IgD-negative memory B cell (primary cell): Measurements from ENCODE around the gene INVS. TPM values are rescaled to one million over a fixed set of nuclear protein-coding genes. Genes with fewer than 3 reads are reported as not detected.
A peak's percentile ranks its signal among the peaks of the same experiment; 100 is the strongest.
"Not testable (repeated sequence)": the region's sequence is repeated elsewhere in the genome, so short reads cannot be mapped to it uniquely, and the experiment has no call there.

Source experiments
- H3K27ac Mint-ChIP-seq, 3 donors: one replicate each; pipeline ENCODE4 v1.8.0; 2020 to 2022; ENCODE audit warnings: mild to moderate bottlenecking in 3 of 3, mixed read lengths in 3 of 3, moderate library complexity in 1 of 3
- H3K27me3 Mint-ChIP-seq: one replicate; pipeline ENCODE4 v1.8.0; 2021; ENCODE audit warnings: mixed read lengths
- H3K36me3 Mint-ChIP-seq: one replicate; pipeline ENCODE4 v1.8.0; 2020; ENCODE audit warnings: mild to moderate bottlenecking, mixed read lengths
- H3K4me1 Mint-ChIP-seq, 3 donors: one replicate each; pipeline ENCODE4 v1.8.0; 2020 to 2022; ENCODE audit warnings: mixed read lengths in 3 of 3, mild to moderate bottlenecking in 1 of 3
- H3K4me3 Mint-ChIP-seq, 4 donors: one replicate each; pipeline ENCODE4 v1.8.0; 2020 to 2022; ENCODE audit warnings: mild to moderate bottlenecking in 4 of 4, mixed read lengths in 4 of 4, moderate library complexity in 3 of 4
- H3K9me3 Mint-ChIP-seq, 3 donors: one replicate each; pipeline ENCODE4 v1.8.0; 2020 to 2021; ENCODE audit warnings: mixed read lengths in 3 of 3, mild to moderate bottlenecking in 1 of 3
- polyA plus RNA-seq: library from polyadenylated mRNA; unstranded; fragments of 300-500 nt; fragmentation: Illumina TruSeq; gene quantifications from one replicate; pipeline ENCODE4 v1.2.3, GENCODE V29; 2021

INVS gene
- polyA plus RNA-seq, 1 donor from 2014 or later, result 12.7 TPM

DNA sequence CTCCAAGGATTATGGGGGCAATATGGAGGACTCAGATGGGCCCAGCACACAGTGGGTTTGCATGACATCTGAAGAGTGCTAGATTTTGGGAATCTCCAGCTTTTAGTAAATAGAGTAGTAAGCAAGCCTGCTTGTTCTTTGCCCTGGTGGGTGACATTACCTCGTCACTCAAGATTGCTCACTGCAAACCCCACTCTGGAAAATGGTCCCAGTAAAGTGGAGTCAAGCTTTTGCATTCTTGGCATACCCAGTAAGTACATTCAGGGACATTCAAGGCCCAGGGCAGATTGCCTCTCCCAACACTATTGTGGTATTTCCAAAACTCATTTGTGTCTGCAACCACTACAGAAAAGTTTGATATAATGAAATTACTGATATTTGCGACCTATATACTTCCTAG lies 118.5 kb downstream of the INVS start:
- H3K27me3 Mint-ChIP-seq, result no peaks in the 10 kb centered on the region
- H3K9me3 Mint-ChIP-seq, result no peaks in the 10 kb centered on the region
- H3K4me1 Mint-ChIP-seq, result peaks cover 0 to 2% (median 0%) of the 10 kb centered on the region in 3 donors
- H3K27ac Mint-ChIP-seq, result no peak overlapping the region
- no peak overlapping the region for H3K4me3 Mint-ChIP-seq
- H3K36me3 Mint-ChIP-seq, result no peaks in the 10 kb centered on the region

DNA sequence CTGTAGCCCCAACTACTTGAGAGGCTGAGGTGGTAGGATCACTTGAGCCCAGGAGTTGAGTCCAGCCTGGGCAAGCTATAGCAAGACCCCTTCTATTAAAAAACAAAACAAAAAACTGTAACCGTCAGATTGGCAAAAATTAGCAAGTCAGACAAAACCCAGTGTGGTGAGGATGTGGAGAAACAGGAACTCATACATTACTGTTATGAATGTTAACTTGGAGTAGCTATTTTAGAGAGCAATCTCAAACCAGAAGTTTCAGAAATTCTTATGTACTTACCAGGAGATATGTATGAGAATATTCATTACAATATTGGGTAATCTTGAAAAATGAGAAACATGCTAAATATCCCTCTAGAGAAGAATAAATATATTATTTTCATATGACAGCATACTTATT lies 120.3 kb downstream of the INVS start:
- Mint-ChIP-seq H3K36me3 (no peaks in the 10 kb centered on the region), H3K4me3 (no peak overlapping the region), H3K27ac (no peak overlapping the region), H3K4me1 (peaks cover 0 to 4% (median 0%) of the 10 kb centered on the region in 3 donors), H3K27me3 (no peaks in the 10 kb centered on the region), H3K9me3 (no peaks in the 10 kb centered on the region)

DNA sequence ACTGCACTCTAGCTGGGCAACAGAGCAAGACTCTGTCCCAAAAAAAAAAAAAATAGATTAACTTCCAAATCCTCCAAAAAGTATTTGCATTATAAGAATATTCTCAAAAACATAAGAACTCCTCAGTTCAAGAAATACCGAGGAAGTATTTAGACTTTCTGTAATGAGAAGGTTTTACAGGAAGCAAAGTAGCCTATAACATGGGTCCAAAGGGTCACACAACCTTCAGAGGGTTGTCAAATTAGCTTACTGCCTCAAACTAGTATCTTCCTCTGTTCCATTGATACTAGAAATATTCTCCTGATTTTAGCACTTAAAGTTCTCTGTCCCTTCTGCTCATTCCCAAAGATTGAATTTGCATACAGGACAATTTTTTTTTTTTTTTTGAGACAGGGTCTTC lies 121.9 kb downstream of the INVS start:
- Mint-ChIP-seq H3K9me3 (no peaks in the 10 kb centered on the region), H3K4me1 (peaks cover 0 to 4% (median 0%) of the 10 kb centered on the region in 3 donors), H3K27ac (no peak overlapping the region), H3K36me3 (peaks cover under 1% of the 10 kb centered on the region), H3K27me3 (no peaks in the 10 kb centered on the region), H3K4me3 (no peak overlapping the region)

DNA sequence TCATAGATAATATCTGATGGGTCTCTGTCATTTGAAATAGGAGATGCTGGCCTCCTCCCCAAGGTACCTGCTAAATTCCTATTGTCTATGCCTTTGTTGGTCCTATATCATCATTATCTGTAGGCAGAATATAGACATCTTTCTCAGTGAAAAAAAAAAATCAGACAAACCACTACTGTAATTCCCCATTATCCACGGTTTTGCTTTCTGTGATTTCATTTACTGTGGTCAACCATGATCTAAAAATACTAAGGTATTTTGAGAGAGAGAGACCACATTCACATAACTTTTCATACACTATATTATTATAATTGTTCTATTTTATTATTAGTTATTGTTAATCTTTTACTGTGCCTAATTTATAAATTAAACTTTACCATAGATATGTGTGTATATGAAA lies 122.5 kb downstream of the INVS start:
- H3K9me3 Mint-ChIP-seq, result no peaks in the 10 kb centered on the region
- H3K27ac Mint-ChIP-seq, result no peak overlapping the region
- H3K4me3 Mint-ChIP-seq, result no peak overlapping the region
- H3K27me3 Mint-ChIP-seq, result no peaks in the 10 kb centered on the region
- H3K4me1 Mint-ChIP-seq, result peaks cover 0 to 4% (median 0%) of the 10 kb centered on the region in 3 donors
- peaks cover 4% of the 10 kb centered on the region for H3K36me3 Mint-ChIP-seq

DNA sequence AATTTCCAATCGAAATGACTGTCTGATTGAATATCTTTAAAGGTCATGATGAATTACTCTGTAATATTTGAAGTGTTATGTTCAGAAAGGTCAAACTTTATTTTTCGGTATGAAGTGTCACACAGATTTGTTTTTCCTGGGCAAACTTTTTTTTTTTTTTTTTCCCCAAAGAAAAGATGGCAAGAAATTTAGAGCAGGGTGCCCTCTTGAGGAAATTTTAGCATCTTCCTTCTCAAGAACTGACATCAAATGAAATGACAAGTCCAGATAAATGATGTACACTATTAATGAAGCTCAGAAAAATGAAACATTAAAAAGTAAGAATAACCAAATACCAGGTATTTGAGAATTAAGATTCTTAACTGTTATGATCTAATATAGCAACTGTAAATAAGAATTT lies 123.6 kb downstream of the INVS start:
- H3K4me1 Mint-ChIP-seq, result peaks cover 0 to 4% (median 0%) of the 10 kb centered on the region in 3 donors
- H3K4me3 Mint-ChIP-seq, result no peak overlapping the region
- peaks cover 6% of the 10 kb centered on the region for H3K36me3 Mint-ChIP-seq
- no peaks in the 10 kb centered on the region for H3K9me3 Mint-ChIP-seq
- H3K27ac Mint-ChIP-seq, result peak overlapping the region in 2 of 3 donors; percentile 20
- H3K27me3 Mint-ChIP-seq, result no peaks in the 10 kb centered on the region

DNA sequence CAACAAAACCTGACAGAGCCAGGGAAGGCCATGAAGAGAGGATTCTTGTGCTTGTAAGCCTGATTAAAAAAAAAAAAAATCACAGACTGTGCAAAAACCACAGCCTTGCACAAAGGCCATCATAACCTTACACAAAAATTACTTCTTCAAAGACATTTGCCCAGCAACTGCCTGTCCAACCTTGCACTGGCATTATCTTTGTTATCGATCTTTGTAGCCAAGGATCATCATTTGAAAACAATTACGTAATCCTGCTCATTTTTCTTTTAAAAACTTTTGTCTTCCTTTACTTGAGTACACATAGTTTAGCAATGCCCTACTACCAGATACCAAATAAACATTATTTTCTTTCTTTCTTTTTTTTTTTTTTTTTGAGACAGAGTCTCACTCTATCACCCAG lies 128.6 kb downstream of the INVS start:
- Mint-ChIP-seq H3K4me3 (no peak overlapping the region), H3K36me3 (peaks cover 14% of the 10 kb centered on the region), H3K4me1 (peaks cover 0 to 1% (median 0%) of the 10 kb centered on the region in 3 donors), H3K27ac (no peak overlapping the region), H3K9me3 (no peaks in the 10 kb centered on the region), H3K27me3 (no peaks in the 10 kb centered on the region)

DNA sequence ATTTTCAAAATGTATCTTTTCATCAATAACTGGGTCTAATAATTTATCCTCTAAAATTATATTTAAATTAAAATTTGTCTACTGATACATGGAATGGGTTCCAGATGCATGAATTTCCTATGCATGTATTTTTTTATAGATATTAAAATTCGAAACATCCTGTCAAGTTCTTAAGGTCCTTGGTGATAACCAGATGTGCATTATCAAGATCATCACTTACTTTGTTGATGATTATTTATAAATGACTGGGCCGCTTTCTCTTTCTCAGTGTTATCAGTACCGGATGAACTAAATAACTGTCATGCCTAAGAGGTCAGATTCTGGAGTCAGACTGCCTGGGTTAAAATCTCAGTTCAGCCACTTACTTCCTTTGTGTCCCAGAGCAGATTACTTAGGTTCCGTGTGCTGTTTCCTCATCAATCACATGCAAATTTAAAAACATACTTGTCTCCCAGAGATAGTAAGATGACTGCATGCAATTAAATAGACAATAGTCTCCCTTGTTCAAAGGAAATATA lies 129.4 kb downstream of the INVS start:
- Mint-ChIP-seq H3K27ac (no peak overlapping the region), H3K4me3 (no peak overlapping the region), H3K36me3 (peaks cover 16% of the 10 kb centered on the region), H3K9me3 (no peaks in the 10 kb centered on the region), H3K27me3 (no peaks in the 10 kb centered on the region), H3K4me1 (no peaks in the 10 kb centered on the region)

DNA sequence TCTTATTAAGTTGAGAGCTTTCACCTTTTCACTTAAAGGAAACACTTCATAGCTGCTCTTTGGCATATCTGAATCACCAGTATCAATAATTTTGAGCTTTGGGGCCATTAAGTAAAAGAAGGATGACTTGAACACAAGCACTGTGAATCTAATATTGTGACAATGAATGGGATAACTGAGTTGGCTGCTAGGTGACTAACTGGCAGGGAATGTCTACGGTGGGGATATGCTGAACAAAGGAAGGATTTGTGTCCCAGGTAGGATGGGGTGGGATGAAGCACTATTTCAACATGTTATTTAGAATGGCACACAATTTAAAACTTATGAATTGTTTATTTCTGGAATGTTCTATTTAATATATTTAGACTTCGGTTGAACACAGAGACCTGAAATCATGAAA lies 130.1 kb downstream of the INVS start:
- Mint-ChIP-seq H3K27me3 (no peaks in the 10 kb centered on the region), H3K9me3 (no peaks in the 10 kb centered on the region), H3K36me3 (peaks cover 21% of the 10 kb centered on the region), H3K4me1 (no peaks in the 10 kb centered on the region), H3K4me3 (no peak overlapping the region), H3K27ac (peak overlapping the region in 1 of 3 donors; percentile 39)

DNA sequence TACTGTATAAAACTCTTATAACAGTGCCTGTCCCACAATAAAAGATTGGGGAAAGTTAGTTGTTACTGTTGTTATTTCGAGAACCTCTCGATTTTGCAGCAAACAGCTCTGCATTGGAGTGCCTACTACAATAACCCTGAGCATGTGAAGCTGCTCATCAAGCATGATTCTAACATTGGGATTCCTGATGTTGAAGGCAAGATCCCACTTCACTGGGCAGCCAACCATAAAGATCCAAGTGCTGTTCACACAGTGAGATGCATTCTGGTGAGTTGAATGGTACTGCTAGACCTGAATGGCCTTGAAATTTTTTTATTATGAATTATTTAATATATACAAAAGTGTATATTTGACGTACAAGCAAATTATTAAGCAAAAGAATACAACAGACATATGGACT lies 130.5 kb downstream of the INVS start:
- no peaks in the 10 kb centered on the region for H3K27me3 Mint-ChIP-seq
- H3K4me3 Mint-ChIP-seq, result no peak overlapping the region
- H3K36me3 Mint-ChIP-seq, result peaks cover 22% of the 10 kb centered on the region
- H3K27ac Mint-ChIP-seq, result peak overlapping the region in 1 of 3 donors; percentile 39
- H3K9me3 Mint-ChIP-seq, result no peaks in the 10 kb centered on the region
- H3K4me1 Mint-ChIP-seq, result no peaks in the 10 kb centered on the region

DNA sequence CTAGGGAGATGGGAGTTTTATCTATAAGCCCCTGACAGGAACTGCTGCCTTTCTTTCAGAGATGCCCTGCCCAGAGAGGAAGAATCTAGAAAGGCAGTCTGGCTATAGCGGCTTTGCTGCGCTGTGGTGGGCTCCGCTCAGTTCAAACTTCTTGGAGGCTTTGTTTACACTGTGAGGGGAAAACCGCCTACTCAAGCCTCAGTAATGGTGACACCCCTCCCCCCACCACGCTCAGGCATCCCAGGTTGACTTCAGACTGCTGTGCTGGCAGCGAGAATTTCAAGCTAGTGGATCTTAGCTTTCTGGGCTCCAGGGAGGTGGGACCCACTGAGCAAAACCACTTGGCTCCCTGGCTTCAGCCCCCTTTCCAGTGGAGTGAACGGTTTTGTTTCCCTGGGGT lies 137.9 kb downstream of the INVS start:
- not testable (repeated sequence) for H3K9me3 Mint-ChIP-seq, H3K4me3 Mint-ChIP-seq, H3K4me1 Mint-ChIP-seq, H3K27ac Mint-ChIP-seq, H3K27me3 Mint-ChIP-seq
- H3K36me3 Mint-ChIP-seq, result peaks cover 31% of the 10 kb centered on the region

DNA sequence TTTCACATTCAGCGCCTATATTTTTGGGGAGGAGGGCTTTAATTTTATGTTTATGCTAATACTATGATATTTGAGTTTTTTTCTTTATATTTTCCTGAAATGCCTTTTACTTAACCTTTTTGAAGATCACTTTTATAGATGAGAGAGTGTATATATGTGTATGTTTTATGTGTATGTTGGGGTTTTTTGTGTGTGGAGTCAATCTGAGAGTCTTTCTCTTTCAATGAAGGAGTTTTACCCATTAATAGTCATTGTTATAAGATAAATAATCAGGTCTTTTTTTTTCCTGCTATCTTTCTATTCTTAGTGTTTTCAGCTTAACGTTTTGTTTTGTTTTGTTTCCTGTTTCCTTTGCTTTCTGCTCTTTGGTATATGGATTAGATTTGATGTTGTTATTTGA lies 141.5 kb downstream of the INVS start:
- Mint-ChIP-seq H3K36me3 (peaks cover 16% of the 10 kb centered on the region), H3K9me3 (peaks cover 0 to 4% (median 0%) of the 10 kb centered on the region in 3 donors), H3K27me3 (no peaks in the 10 kb centered on the region), H3K4me3 (no peak overlapping the region), H3K27ac (peak overlapping the region in 1 of 3 donors; percentile 1), H3K4me1 (no peaks in the 10 kb centered on the region)

DNA sequence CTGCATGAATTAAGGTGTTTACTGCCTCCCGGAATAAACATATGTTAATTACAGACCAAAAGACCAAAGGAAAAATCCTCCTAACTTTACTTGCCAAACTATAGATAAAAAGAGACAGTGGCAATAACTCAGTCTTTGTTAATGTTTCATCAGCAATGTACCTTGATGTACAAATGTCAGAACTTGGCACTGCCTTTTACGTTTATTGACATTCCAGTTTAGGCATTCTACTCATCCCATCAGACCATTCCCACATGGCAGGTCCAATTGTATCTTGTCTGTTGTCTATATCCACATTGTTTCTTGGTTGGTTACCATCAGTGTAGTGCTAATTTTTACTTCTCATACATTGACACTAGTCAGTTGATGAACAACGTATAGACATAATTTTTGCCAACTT lies 168.2 kb downstream of the INVS start:
- Mint-ChIP-seq H3K27ac (no peak overlapping the region), H3K36me3 (peaks cover 14% of the 10 kb centered on the region), H3K4me3 (no peak overlapping the region), H3K9me3 (no peaks in the 10 kb centered on the region), H3K27me3 (no peaks in the 10 kb centered on the region), H3K4me1 (no peaks in the 10 kb centered on the region)

DNA sequence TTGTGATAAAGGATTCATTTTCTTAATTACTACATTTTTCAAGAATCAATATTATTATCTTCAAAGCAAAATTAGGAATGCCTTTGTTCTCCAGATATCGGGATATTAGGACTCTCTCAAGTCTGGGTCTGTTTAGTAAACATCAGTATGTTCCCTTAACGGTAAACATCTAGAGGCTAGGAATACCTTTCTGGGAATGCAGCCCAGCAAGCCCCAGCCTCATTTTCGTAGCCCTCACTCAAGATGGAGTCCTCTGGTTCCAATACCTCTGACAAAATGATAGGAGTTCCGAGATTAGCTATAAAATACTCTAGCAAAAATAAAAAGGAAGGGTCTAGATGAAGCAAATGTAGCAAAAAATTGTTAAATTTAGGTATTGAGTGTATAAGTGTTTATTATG lies 169.2 kb downstream of the INVS start:
- no peaks in the 10 kb centered on the region for H3K4me1 Mint-ChIP-seq
- no peak overlapping the region for H3K27ac Mint-ChIP-seq
- peaks cover 20% of the 10 kb centered on the region for H3K36me3 Mint-ChIP-seq
- no peaks in the 10 kb centered on the region for H3K9me3 Mint-ChIP-seq
- no peak overlapping the region for H3K4me3 Mint-ChIP-seq
- H3K27me3 Mint-ChIP-seq, result no peaks in the 10 kb centered on the region

DNA sequence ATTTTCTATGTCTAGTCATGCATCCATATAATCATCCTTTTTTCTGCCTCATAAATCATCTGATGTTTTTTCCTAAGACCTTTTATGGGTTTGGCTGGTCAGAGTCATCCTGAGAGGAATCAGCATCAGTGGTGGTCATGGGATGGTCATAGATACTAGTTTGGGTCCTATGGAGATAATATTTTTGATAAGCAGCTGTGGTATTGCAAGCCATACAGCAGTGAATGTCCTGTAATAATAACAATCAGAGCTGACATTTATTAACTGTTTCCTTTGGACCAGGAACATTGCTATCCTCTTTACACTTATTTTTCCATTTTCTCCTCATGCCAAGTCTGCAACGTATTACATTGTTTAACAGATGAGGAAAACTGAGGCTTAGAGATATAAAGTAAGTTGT lies 170.6 kb downstream of the INVS start:
- Mint-ChIP-seq H3K4me1 (no peaks in the 10 kb centered on the region), H3K4me3 (no peak overlapping the region), H3K36me3 (peaks cover 17% of the 10 kb centered on the region), H3K27ac (no peak overlapping the region), H3K27me3 (no peaks in the 10 kb centered on the region), H3K9me3 (no peaks in the 10 kb centered on the region)

DNA sequence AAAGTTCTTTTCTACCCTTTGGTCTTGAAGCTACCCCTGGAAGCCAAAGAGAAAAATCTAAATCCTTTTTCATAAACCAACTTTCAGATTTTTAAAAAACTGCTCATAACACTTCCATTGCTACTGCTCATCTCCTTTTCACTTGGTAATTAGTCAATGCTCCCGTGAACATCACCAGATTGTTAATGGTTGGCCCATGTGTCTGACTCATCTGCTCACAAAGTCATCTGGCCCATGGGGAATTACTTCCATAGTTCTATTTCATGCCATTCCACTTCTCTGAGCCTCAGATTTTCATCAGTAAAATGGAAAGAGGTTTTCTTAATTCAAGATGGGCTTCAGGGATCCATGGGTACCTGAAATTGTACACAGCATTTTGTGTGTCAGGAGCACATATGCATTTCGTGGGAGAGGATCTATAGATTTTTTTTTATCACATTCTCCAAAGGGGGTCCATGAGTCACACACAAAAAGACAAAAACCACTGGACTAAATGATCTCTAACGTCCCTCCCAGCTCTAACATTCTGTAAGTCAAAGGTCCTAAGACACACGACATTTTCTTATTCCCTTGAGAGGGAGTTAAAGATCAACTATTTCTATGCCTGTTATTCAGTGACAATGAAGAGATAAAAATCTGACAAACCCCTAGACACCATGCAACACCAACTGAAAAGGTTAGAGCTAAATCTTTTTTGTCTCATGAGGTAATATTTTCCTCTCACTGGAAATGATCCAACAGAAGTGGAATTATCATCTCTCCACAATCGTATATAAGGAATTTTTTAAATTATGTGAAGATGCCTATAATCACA lies 178.3 kb downstream of the INVS start:
- Mint-ChIP-seq H3K36me3 (peaks cover 17% of the 10 kb centered on the region), H3K4me1 (no peaks in the 10 kb centered on the region), H3K4me3 (no peak overlapping the region), H3K27ac (peak overlapping the region in 1 of 3 donors; percentile 57), H3K9me3 (no peaks in the 10 kb centered on the region), H3K27me3 (no peaks in the 10 kb centered on the region)

DNA sequence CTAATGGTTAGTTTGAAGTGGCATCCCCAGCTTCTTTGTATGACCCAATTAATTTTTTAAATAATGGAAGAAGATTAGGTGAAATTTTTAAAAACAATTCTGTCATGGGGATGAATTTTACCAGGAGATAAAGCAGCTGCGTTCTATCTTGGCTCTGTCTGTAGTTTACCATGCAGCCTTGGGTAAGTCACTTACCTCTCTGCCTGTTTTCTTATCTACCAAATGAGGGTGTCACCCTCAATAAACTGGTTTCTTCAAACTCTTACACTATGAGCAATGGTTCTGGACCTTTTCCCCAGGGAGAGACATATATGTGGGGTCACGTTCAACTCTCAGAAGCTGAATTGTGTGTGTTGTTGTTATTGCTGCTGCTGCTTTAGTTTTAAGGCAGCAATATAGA lies 182.0 kb downstream of the INVS start:
- Mint-ChIP-seq H3K27me3 (no peaks in the 10 kb centered on the region), H3K4me1 (no peaks in the 10 kb centered on the region), H3K4me3 (no peak overlapping the region), H3K36me3 (peaks cover 33% of the 10 kb centered on the region), H3K9me3 (peaks cover 5 to 9% (median 8%) of the 10 kb centered on the region in 3 donors), H3K27ac (no peak overlapping the region)
